Measurements from ENCODE around the gene STK17B. TPM values are rescaled to one million over a fixed set of nuclear protein-coding genes. Genes with fewer than 3 reads are reported as not detected.

The STK17B gene
- total RNA-seq, 1 donor from 2014 or later: 89.3 TPM

DNA sequence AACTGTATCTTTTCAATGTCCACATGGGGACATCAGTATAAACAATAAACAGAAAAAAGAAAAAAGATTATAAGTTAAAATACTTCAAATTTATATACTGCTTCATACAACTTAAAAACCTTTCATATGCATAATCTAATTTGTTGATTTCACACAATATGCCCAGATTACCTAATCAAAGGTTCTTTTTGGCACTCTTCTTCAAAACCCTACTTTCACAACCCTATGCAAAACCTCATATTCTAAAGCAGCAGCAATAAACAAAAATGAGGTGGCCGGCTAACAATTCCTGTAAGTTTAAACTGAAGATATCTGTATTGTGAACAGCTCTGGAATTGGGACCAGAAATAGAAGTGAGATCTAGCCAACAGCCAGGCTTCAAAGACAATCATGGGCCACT lies 28.6 kb downstream of the STK17B start:
- peaks cover 29% of the 10 kb centered on the region for H3K4me1 Mint-ChIP-seq (ENCODE audit: unreplicated experiment)
- TF ChIP-seq, protein P1, sequence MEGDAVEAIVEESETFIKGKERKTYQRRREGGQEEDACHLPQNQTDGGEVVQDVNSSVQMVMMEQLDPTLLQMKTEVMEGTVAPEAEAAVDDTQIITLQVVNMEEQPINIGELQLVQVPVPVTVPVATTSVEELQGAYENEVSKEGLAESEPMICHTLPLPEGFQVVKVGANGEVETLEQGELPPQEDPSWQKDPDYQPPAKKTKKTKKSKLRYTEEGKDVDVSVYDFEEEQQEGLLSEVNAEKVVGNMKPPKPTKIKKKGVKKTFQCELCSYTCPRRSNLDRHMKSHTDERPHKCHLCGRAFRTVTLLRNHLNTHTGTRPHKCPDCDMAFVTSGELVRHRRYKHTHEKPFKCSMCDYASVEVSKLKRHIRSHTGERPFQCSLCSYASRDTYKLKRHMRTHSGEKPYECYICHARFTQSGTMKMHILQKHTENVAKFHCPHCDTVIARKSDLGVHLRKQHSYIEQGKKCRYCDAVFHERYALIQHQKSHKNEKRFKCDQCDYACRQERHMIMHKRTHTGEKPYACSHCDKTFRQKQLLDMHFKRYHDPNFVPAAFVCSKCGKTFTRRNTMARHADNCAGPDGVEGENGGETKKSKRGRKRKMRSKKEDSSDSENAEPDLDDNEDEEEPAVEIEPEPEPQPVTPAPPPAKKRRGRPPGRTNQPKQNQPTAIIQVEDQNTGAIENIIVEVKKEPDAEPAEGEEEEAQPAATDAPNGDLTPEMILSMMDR (IDR thresholded peaks at IDR 0.05): no peak
- peak overlapping the region; percentile 65 for H3K27ac Mint-ChIP-seq (ENCODE audit: unreplicated experiment)
- H3K9me3 Mint-ChIP-seq (ENCODE audit: unreplicated experiment): no peaks in the 10 kb centered on the region
- DNase-seq (ENCODE audit: extremely low spot score, unreplicated experiment): no peak
- H3K27me3 Mint-ChIP-seq (ENCODE audit: unreplicated experiment): no peaks in the 10 kb centered on the region
- no peak overlapping the region for H3K4me3 Mint-ChIP-seq (ENCODE audit: unreplicated experiment)
- H3K36me3 Mint-ChIP-seq (ENCODE audit: unreplicated experiment): peaks cover 62% of the 10 kb centered on the region

DNA sequence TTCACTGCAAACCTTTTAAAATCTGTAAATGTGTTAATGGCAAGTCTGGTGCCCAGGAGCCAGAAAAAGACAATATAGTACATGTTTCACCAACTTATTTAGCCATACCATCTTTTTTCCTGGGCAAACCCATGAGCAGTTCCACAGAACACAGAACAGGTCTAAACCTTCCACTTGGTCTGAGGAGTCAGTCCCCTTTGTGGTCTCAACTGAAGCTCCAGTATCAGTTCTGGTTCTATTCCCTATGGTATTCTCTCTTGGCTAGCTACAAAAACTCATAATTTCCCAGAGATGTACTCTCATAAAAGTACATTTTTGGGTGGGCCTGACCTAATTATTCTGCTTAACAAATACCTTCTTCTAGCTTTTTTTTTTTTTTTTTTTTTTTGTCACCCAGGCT lies 31.2 kb downstream of the STK17B start:
- no peaks in the 10 kb centered on the region for H3K27me3 Mint-ChIP-seq (ENCODE audit: unreplicated experiment)
- no peak overlapping the region for H3K4me3 Mint-ChIP-seq (ENCODE audit: unreplicated experiment)
- H3K27ac Mint-ChIP-seq (ENCODE audit: unreplicated experiment): no peak overlapping the region
- no peak for DNase-seq (ENCODE audit: extremely low spot score, unreplicated experiment)
- H3K4me1 Mint-ChIP-seq (ENCODE audit: unreplicated experiment): peaks cover 23% of the 10 kb centered on the region
- peaks cover 67% of the 10 kb centered on the region for H3K36me3 Mint-ChIP-seq (ENCODE audit: unreplicated experiment)
- TF ChIP-seq, protein P1 (IDR thresholded peaks at IDR 0.05): no peak
- no peaks in the 10 kb centered on the region for H3K9me3 Mint-ChIP-seq (ENCODE audit: unreplicated experiment)

DNA sequence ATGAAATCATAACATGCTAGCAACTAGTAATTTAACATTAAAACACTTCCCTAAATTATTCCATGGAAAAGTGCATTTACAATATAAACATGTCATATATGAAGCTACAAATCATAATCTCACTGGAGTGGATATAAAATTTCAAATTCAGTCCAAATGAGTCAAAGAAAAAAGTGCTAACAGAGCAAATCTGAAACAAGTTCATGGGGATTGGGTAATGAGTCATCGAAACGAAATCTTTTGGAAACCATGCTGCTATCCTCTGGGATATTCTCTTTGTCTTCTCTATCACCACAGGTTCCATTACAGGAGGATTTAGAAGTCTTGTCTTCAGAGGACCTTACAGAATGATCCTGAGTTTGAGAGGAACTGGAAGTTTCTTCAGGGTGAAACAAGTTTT lies 34.1 kb downstream of the STK17B start:
- Mint-ChIP-seq H3K27me3 (ENCODE audit: unreplicated experiment) (no peaks in the 10 kb centered on the region), H3K4me3 (ENCODE audit: unreplicated experiment) (no peak overlapping the region), H3K4me1 (ENCODE audit: unreplicated experiment) (peaks cover 11% of the 10 kb centered on the region), H3K36me3 (ENCODE audit: unreplicated experiment) (peaks cover 72% of the 10 kb centered on the region), H3K27ac (ENCODE audit: unreplicated experiment) (peak overlapping the region; percentile 66), H3K9me3 (ENCODE audit: unreplicated experiment) (peaks cover 12% of the 10 kb centered on the region)
- TF ChIP-seq, protein P1 (IDR thresholded peaks at IDR 0.05): no peak
- DNase-seq (ENCODE audit: extremely low spot score, unreplicated experiment): no peak

DNA sequence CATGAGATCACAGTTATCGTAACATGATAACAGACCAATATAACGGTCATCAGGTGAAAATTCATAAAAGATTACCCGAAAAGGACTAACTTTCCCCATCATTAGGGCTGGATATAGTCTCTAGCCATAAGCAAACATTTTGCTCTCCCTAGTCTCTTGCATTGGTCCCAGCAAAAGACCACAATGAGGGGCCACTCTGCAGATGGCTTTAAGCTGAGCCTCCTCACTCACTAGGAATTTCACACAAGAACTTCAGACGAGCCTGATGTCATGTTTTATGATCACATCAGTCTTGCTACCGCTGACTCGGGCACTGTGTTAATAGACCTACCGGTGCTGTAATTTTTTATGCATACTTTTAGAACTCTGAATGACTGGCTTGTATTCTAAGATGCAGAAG lies 35.2 kb downstream of the STK17B start:
- DNase-seq (ENCODE audit: extremely low spot score, unreplicated experiment): no peak
- Mint-ChIP-seq H3K27ac (ENCODE audit: unreplicated experiment) (no peak overlapping the region), H3K4me1 (ENCODE audit: unreplicated experiment) (peaks cover 13% of the 10 kb centered on the region), H3K27me3 (ENCODE audit: unreplicated experiment) (no peaks in the 10 kb centered on the region), H3K4me3 (ENCODE audit: unreplicated experiment) (no peak overlapping the region), H3K36me3 (ENCODE audit: unreplicated experiment) (peaks cover 78% of the 10 kb centered on the region), H3K9me3 (ENCODE audit: unreplicated experiment) (peaks cover 20% of the 10 kb centered on the region)
- TF ChIP-seq, protein P1 (IDR thresholded peaks at IDR 0.05): no peak

DNA sequence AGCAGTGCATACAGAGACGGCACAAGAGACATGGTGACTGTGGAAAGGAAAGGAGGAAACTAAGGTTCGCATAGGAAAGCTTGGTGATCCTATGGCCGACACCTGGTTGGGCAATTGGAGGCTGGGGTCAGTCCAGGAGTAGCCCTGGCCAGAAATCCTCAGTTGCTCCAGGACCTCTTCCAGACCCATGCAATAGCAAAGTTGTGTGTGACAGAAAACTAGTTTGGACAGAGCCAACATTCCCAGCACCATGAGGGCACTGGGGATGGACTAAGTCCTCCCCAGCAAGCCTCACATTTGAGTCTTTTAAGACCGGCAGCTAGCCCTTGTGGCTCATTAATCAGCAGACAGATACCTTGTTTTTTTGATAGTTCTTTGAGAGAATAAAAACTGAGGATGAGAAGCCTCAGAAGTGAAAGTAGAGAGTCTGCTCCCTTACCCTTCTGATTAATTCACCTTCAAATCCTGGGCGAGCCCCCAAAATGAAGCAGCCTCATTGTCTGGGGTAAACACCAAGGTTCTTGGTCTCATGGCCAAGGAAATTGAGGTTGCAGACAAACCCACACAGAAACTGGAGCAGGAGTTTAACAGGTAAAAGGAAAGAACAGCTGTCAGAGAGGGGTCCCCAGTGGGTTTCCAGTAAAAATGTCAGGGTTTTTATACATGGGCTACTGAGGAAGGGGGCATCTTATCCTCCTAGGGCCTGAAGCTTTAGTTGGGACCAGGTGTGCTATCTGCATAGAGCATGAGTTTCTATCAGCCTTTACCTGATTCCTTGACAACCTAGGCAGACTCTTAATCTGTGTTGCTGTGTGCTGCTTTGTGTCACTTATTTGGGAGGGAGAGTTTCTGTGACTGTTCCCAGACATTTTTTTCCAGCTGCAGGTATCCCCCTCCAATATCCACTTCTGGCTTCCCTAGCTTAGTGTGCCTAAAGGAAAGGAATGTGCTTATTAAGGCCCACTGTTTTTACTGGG lies 39.1 kb downstream of the STK17B start:
- DNase-seq (ENCODE audit: extremely low spot score, unreplicated experiment): no peak
- Mint-ChIP-seq H3K27me3 (ENCODE audit: unreplicated experiment) (no peaks in the 10 kb centered on the region), H3K36me3 (ENCODE audit: unreplicated experiment) (peaks cover 62% of the 10 kb centered on the region), H3K27ac (ENCODE audit: unreplicated experiment) (no peak overlapping the region), H3K4me1 (ENCODE audit: unreplicated experiment) (peaks cover 3% of the 10 kb centered on the region), H3K4me3 (ENCODE audit: unreplicated experiment) (no peak overlapping the region), H3K9me3 (ENCODE audit: unreplicated experiment) (peaks cover 35% of the 10 kb centered on the region)
- TF ChIP-seq, protein P1 (IDR thresholded peaks at IDR 0.05): no peak
